ENCODE results near the gene SH3RF1.
"Not testable (repeated sequence)": the region's sequence is repeated elsewhere in the genome, so short reads cannot be mapped to it uniquely, and the experiment has no call there.

The SH3RF1 gene

DNA sequence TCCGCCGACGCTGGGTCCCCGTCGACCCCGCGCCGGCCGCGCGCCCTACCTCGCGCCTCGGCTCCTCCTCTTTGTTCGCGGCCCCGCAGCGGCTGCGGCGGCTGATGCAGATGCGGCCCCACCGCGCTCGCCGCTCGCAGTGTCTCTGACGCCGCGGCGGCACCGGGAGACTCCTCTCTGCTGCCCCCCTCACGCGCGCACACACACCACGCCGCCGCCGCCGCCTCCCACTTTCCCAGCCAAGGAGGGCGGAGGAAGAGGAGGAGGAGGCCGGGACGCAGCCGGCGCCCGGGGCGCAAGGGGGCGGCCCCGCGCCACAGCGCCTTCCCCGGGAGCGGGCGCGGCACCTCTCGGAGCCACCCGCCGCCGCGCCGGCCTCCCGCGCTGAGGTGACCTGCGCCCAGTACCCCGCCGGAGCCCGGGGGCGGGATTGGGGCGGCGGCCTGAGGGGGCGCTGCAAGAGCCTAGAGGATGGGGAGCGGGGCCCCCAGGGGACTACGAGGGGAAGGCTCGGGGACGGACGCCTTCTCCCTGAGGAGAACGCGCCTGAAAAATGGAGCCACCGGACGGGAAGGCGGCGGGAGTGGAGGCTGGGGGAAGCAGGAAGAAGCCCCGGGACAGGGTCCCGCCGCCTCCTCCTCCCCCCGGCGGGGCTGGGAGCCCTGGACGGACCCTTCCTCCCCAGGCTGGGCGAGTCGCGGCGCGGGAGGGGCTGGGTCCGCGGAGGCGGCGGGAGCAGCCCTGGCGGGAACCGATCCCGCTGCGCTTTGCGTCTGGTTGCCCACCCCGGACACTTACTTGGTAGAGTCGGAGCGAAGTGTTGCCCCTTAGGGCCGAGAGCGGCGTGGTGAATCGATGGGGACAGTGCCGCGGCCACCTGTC lies at the start of gene SH3RF1:
SH3RF1 (minus strand) TSS at position 147 of the 882 bp plus-strand sequence. CDS start 1,744 bp downstream, outside the sequence.
- peak in 1 of 3 donors; percentile 20 for DNase-seq (ENCODE audit: low read depth in 3 of 3)

DNA sequence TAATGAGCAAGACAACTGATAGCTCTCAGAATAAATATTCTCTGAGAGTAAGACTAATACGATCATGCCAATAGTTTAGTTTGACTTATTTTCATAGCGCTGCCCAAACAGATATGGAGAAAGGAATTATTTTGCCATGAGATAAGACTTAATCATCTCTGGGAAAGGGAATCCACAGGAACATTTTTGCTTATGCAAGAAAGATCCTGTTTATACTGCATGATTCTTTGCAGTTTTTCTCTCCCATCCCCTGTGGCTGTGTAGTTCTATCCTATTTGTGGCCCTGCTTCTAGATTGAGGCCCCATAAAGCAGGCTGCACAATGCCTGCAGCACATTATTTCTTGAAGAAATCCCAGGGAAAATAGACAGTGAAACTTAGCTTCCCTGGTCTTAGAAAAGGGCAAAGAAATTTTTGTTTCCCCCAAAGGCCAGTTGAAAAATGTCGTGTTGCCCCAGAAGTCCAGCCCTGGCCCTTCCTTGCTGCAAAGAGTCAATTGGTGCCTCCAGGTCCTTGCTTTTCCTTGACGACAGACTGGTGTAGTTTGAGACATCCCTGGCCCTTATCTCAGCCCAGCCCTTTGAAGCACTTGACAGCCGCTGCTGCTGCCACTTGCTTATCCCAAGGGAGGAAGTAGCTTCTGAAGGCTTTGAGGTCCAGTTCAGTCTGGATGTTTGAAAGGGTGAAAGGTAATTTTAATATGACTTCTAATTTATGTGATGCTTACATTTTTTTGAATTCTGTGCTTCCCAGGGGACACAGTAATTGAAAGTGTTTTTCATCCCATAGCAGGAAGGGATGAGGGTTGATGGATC lies 45.0 kb upstream of the SH3RF1 start:
- DNase-seq (ENCODE audit: low read depth in 3 of 3) = no peak

DNA sequence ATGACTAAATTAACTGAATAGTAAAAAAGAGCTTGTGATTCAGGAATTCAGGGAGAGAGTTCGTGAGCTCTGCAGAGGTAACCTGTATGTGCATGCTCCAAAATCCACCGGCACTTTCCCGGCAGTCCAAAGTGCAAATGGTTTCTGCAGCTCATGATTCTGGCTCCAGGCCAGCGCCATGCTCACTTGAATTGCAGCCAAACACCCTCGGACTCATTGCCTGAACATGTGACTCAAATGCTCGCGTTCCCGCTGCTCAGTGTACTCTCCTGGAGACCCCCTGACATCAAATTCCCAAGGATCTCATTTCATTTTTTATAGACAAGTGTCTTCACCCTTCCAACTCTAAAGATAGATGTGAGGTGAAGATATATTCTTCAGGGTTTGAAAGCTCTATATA lies 44.1 kb upstream of the SH3RF1 start:
- DNase-seq (ENCODE audit: low read depth in 3 of 3) = no peak

DNA sequence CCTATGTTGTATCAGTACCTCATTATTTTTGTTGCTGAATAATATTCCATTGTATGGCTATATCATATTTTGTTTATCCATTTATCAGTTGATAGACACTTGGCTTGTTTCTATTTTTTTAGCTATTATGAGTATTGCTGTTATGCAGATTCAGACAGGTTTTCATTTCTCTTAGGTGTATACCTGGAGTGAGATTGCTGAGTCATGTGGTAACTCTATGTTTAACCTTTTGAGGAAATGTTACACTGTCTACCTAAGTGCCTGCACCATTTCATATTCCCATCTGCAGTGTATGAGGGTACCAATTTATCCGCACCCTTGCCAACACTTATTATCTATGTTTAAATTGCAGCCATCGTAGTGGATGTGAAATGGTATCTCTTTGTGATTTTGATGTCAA lies 43.0 kb upstream of the SH3RF1 start:
- no peak for DNase-seq (ENCODE audit: low read depth in 3 of 3)

DNA sequence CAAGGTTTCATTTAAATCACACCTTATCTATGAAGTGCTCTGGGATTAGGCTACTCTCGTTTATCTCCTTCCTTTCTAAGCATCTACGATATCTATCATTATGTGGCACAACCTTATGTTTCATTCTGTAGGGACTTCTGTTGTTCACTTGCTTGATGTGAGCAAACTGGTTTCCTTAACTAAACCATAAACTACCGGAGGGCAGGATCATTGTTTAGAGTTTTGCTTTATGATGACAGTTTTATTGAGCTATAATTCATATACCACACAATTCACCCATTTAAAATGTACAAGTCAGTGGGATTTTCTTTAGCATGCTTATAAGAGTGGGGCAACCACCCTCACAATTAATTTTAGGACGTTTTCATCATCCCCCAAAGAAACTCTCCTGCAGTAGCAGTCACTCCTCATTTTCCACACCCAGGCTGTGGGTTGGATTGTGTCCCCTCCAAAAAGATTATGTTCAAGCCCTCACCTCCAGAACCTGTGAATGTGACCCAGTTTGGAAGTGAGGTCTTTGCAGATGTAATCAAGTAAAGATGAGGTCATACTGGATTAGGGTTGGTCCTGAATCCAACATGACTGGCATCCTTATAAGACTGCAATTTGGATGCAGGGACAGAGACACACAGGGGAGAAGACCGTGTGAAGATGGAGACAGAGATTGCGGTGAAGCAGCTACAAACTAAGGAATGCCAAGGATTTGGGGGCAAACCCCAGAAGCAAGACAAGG lies 42.1 kb upstream of the SH3RF1 start:
- DNase-seq (ENCODE audit: low read depth in 3 of 3) = no peak

DNA sequence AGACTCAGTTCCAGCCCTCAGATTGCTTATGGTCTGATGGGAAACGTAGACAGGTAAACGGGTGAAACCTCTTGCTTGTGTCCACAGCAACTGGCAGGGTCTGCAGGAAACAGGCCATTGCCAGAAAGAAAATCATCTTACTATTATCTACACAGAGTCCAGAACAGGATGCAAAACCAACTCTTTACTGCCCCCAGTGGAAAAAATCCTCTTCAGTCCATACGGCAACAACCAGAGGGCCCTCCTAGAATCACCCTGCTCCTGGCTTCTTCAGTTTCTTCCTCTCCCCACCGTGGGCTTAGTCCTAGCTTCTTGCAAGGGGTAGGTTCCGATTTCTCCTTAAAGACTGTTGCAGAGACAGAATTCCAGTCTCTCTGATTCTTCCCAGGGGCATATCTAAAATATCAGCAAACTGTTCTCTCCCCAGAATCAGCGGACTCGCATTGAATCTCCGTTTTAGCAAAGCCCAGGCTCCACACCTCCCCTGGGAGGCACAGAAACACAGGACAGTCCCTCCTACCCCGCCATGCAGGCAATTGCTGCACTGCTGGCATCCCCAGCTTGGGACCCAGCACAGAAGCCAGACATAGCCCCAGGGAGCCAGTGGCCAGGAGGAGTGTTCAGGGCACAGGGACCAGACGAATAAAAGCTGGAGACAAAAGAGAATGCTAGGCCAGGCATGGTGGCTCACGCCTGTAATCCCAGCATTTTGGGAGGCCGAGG lies 41.0 kb upstream of the SH3RF1 start:
- no peak for DNase-seq (ENCODE audit: low read depth in 3 of 3)

DNA sequence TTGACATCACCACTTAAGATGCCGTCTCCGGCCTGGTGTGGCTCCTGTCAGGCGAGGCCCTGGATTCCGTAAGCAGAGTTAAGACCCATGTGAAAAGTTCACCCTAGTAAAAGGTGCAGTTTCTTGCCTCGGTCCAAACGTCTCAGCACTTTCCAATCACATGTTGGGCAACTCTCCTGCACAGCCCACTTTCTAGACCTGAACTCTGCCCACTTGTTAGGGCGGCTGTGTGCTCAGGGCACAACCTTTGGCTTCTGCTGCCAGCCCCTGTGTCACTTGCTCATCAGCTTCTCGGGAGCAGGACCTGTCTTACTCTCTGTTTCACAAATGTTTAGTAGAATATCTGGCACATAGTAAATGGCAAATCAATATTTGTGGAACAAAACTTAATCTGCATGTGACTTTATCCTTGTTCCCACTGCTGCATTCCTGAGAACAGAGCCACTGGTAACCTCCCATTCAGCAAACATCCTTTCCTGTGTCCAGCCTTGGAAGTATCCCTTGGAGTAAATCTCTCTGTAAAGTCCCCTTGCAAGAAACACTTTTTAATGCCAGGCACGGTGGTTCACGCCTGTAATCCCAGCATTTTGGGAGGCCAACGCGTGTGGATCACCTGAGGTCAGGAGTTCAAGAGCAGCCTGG lies 38.7 kb upstream of the SH3RF1 start:
- no peak for DNase-seq (ENCODE audit: low read depth in 3 of 3)

DNA sequence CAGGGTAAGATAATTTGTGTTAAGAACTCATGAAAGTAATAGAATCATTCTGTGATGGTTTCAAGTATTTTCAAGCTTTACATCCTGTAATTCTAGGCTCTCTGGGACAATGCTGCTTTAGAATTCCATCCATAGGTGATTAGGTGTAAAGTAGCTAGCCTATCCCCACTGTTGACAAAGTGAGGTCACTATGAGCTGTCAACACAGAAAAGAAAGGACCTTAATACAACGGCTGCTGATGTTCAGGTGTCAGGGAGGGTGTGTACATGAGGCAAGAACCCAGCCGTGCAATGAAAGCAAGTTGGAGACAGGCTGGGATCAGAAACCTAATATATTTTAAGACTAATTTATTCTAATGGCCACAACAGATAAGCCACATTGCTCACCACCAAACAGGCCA lies 36.8 kb upstream of the SH3RF1 start:
- no peak for DNase-seq (ENCODE audit: low read depth in 3 of 3)

DNA sequence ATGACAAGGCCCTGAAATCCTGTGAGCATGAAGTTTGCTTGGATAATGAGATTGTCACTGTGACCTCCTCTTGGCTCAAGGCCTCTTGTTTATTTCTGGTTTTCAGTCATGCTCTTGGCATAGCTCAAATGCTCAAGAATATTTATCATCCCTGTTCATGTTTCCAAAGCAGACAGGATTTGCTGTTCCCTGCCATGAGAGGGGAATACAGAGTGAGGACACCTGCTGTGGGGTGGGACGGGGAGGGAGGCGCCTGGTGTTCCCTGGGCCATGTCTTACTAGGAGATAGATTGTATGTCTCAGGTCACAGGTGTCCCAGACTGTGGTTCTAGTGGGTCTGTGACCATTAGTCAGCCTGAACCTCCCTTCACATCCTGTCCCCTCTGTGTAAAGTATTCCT lies 34.9 kb upstream of the SH3RF1 start:
- DNase-seq (ENCODE audit: low read depth in 3 of 3) = no peak

DNA sequence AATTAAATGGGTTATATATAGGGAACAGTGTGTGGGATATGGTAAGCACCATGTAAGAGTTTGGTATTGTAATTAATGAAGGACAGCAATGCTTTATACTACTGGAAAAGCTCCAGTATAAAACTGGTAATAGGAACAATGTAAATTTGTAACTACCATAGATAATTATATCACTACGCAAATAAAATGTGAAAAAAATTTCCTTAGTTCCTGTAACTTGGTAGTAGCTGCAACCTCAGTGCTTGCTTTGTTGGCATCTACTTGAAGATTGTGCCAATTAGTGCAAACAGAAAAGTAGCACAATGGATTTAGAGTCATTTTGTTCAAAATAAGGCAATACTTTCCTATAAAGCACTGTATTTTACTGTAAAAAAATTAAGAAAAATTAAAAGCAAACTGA lies 34.4 kb upstream of the SH3RF1 start:
- DNase-seq (ENCODE audit: low read depth in 3 of 3) = no peak

DNA sequence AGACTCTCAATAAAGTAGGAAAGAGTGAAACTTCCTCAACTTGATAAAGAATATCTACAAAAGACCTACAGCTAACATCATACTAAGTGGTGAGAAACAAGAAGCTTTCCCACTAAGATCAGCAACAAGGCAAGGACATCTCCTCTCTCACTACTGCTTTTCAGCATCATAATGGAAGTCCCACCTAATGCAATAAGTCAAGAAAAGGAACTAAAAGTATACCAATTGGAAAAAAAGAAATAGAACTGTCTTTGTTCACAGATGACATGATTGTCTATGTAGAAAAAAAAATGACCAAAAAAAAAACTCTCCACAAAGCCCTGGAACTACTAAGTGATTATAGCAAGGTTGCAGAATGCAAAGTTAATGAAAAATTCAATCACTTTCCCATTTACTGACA lies 25.1 kb upstream of the SH3RF1 start:
- DNase-seq (ENCODE audit: low read depth in 3 of 3) = no peak

DNA sequence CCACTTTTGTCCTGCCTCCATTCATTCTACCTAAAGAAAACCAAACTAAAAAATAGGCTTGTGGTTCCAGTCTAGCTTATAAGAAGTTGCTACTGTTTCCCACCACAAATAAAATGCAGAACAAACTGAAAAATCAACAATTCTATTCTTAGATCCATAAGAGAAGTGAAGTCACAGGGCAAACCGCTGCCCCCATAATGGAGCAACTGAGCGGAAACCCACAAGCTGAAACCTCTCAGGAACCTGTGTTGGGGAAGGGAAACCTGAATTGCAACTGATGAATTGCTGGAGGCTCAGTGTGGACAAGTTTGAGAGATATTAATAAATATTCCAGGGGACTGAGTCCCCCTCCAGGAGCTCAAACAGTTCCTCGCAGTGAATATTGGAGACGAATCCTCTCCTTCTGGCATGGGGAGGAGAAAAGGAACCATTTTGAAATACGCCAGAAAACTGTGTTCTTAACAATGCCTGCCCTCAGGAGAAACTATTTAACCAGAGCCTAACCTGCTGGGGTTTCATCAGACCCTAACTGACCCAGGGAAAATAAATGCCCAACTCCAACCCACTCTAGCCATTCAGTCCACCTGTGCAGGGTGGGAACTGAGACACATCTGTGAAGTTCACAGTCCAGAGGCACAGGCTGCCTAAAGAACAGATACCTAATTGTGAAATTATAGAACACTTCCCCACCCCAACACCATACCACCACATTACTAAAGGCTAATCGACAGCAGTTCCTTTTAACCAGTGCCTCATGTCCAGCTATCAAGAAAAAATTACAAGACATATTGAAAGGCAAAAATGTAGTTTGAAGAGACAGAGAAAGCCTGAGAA lies 22.8 kb upstream of the SH3RF1 start:
- DNase-seq (ENCODE audit: low read depth in 3 of 3) = no peak

DNA sequence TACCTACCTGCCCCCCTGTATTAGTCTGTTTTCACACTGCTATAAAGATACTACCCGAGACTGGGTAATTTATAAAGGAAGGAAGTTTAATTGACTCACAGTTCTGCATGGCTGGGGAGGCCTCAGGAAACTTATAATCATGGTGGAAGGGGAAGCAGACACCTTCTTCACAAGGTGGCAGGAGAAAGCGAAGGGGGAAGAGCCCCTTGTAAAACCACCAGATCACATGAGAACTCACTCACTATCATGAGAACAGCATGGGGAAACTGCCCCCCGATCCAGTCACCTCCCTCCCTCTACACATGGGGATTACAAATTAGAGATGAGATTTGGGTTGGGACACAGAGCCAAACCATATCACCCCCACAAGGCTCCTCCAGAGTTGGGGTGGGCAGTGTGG lies 17.2 kb upstream of the SH3RF1 start:
- DNase-seq (ENCODE audit: low read depth in 3 of 3) = not testable (repeated sequence)

DNA sequence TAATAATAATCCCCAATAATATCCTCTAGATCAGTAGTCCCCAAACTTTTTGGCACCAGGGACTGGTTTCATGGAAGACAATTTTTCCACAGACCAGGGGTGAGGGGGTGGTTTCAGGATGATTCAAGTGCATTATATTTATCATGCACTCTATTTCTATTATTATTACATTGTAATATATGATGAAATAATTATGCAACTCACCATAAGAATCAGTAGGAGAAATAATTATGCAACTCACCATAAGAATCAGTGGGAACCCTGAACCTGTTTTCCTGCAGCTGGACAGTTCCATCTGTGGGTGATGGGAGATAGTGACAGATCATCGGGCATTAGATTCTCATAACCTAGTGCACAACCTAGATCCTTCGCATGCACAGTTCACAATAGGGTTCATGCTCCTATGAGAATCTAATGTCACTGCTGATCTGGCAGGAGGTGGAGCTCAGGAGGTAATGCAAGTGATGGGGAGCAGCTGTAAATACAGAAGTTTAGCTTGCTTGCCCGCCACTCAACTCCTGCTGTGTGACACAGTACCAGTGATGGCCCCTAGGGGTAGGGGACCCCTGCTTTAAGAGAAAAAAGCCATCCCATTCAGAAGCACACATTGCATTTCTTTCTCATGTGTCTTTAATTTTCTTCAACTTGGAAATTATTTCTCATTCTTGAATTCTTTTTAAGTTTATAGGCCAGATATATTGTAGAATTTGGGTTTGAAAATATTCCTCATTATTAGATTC lies 16.0 kb upstream of the SH3RF1 start:
- DNase-seq (ENCODE audit: low read depth in 3 of 3) = no peak

DNA sequence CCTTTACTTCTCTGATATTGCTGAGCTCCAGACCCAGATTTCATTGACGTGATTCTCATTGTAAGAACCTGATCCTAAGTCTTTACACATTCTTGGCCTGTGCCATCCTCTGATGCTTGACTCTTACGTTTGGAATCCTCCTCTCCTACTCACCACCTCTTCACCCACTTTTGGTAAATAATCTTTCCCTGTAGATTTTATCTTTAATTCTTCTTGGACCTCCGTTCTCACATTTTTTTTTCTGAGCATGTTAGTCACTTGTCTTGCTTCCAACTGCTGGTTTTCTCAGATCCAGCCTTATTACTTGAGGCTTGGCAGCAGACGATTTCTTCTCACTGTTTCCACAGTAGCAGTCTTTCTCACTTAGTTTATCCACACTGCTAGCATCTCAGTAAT lies 12.4 kb upstream of the SH3RF1 start:
- DNase-seq (ENCODE audit: low read depth in 3 of 3) = no peak

DNA sequence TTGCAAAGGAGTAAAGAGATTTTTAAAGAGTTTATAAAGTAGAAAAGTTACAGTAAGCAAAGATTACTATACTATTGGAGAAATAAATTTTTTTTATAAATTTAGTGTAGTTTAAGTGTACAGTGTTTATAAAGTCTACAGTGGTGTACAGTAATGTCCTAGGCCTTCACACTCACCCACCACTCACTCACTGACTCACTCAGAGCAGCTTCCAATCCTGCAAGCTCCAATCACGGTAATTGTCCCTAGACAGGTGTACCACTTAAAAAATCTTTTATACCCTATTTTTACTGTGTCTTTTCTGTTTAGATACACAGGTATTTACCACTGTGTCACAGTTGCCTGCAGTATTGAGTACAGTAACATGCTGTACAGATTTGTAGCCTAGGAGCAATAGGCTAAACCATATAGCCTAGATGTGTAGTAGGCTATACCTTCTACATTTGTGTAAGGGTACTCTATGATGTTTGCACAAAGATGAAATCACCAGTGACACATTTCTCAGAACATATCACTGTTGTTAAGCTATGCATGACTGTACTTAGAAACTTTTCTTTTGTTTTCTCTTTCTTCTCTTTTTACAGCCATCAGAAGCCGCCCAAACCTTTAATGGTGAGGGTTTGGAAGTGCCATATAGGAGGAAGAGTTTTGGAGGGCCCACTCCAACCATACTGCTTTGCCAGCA lies 11.8 kb upstream of the SH3RF1 start:
- no peak for DNase-seq (ENCODE audit: low read depth in 3 of 3)

DNA sequence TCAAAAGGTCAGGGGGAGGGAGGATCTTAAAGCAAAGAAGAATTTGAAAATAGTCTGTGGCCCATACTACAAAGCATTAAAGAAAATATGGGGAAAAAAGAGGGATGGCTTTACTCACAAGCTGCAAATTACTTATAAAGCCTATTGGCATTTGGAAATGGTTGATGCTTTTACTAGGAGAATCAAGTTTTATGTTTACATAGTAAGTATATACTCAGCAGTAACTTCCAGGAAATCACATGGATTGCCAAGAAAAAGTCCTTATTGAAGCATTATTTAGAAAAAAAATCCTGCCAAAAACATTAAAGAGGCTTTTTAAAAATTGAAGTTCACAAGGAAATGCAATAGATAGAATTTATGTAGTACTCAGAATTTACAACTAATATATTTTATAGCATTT lies 8.4 kb upstream of the SH3RF1 start:
- DNase-seq (ENCODE audit: low read depth in 3 of 3) = no peak

DNA sequence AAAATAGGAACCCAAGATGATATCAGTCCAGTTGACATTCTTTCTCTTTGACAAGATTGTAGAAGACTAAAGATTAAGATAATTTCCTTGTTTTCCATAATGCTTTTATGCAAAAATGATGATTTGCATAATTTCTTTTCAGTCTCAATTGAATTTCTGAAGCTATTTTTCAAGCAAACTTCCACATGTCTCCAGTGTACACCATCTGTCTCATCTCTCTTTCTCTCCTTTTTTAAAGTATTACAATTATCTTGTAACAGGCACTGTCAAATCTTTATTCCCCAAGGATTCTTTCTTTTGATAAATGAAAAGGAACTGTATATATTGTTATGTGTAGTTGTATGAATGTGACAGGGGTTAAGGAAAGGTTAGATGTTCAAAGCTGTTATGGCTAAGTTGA lies 7.9 kb upstream of the SH3RF1 start:
- DNase-seq (ENCODE audit: low read depth in 3 of 3) = no peak

DNA sequence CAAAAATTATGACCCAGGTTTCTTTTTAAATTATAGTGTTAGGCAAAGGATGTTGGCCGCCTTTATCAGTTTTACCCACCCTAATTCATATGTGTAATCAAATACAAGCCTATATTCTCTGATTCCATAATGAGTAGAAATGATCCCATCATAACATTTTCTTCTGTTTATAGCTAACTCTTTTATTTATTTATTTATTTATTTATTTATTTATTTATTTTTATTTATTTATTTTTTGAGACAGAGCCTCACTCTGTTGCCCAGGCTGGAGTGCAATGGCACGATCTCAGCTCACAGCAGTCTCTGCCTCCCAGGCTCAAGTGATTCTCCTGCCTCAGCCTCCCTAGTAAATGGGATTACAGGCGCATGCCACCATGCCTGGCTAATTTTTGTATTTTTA lies 7.1 kb upstream of the SH3RF1 start:
- DNase-seq (ENCODE audit: low read depth in 3 of 3) = not testable (repeated sequence)

Data from stimulated activated CD4-positive, alpha-beta T cell treated with anti-CD3 and anti-CD28 coated beads, TNF-alpha, amount 100 ng/mL, for 48 hours (primary cell).